ENCODE results near the gene QPRT. TPM values are rescaled to one million over a fixed set of nuclear protein-coding genes. Genes with fewer than 3 reads are reported as not detected.

QPRT gene
- total and polyA plus RNA-seq, 7 experiments from 2014 or later, result 0.54 to 6.5 (median 0.90) TPM

Other genes starting within 250 kb of the QPRT start
- gene BOLA2, start 224.8 kb upstream of the QPRT start, total RNA-seq, result 10 to 100 TPM in 4 of 5 experiments, 1 to 10 TPM in 1; 8.6 to 18.9 (median 11.5) TPM
- gene BOLA2, start 224.8 kb upstream of the QPRT start, polyA plus RNA-seq, result 10 to 100 TPM; 14.0 to 21.2 TPM
- gene SLX1B, start 224.6 kb upstream of the QPRT start, total RNA-seq, result 10 to 100 TPM; 19.6 to 46.5 (median 44.3) TPM
- 10 to 100 TPM in 1 of 2 donors, 1 to 10 TPM in 1; 3.4 to 11.9 TPM for gene SLX1B, start 224.6 kb upstream of the QPRT start, polyA plus RNA-seq
- 1 to 10 TPM; 2.0 to 9.1 (median 6.0) TPM for gene SULT1A4, start 219.3 kb upstream of the QPRT start, total RNA-seq
- gene SULT1A4, start 219.3 kb upstream of the QPRT start, polyA plus RNA-seq, result 1 to 10 TPM in 1 of 2 donors, not detected in 1; 1.4 TPM
- gene NPIPB12, start 172.8 kb upstream of the QPRT start, total RNA-seq, result 100 to 1,000 TPM in 2 of 5 experiments, 10 to 100 TPM in 3; 73.1 to 189 (median 88.3) TPM
- 1 to 10 TPM; 3.7 to 9.5 TPM for gene NPIPB12, start 172.8 kb upstream of the QPRT start, polyA plus RNA-seq
- gene SPN, start 15.9 kb upstream of the QPRT start, total RNA-seq, result 100 to 1,000 TPM in 4 of 5 experiments, 10 to 100 TPM in 1; 79.5 to 333 (median 124) TPM
- gene SPN, start 15.9 kb upstream of the QPRT start, polyA plus RNA-seq, result 100 to 1,000 TPM in 1 of 2 donors, 10 to 100 TPM in 1; 96.0 to 183 TPM
- gene C16orf54, start 66.8 kb downstream of the QPRT start, total RNA-seq, result 100 to 1,000 TPM in 4 of 5 experiments, 10 to 100 TPM in 1; 63.9 to 228 (median 151) TPM
- gene C16orf54, start 66.8 kb downstream of the QPRT start, polyA plus RNA-seq, result 10 to 100 TPM; 43.2 to 44.1 TPM
- not detected for gene ZG16, start 99.1 kb downstream of the QPRT start, total RNA-seq
- not detected for gene ZG16, start 99.1 kb downstream of the QPRT start, polyA plus RNA-seq
- 100 to 1,000 TPM in 1 of 5 experiments, 10 to 100 TPM in 4; 62.5 to 141 (median 81.3) TPM for gene KIF22, start 111.6 kb downstream of the QPRT start, total RNA-seq
- gene KIF22, start 111.6 kb downstream of the QPRT start, polyA plus RNA-seq, result 10 to 100 TPM; 36.9 to 50.7 TPM
- 100 to 1,000 TPM; 192 to 424 (median 259) TPM for gene MAZ, start 127.3 kb downstream of the QPRT start, total RNA-seq
- 10 to 100 TPM; 36.9 to 44.5 TPM for gene MAZ, start 127.3 kb downstream of the QPRT start, polyA plus RNA-seq
- gene PRRT2, start 133.0 kb downstream of the QPRT start, total RNA-seq, result 1 to 10 TPM; 1.9 to 4.6 (median 2.8) TPM
- under 1 TPM in 1 of 2 donors, not detected in 1; 0.07 TPM for gene PRRT2, start 133.0 kb downstream of the QPRT start, polyA plus RNA-seq
- gene PAGR1, start 137.0 kb downstream of the QPRT start, total RNA-seq, result 10 to 100 TPM; 17.5 to 42.0 (median 25.7) TPM
- 10 to 100 TPM; 54.0 to 62.6 TPM for gene PAGR1, start 137.0 kb downstream of the QPRT start, polyA plus RNA-seq
- 100 to 1,000 TPM; 130 to 221 (median 150) TPM for gene MVP, start 141.3 kb downstream of the QPRT start, total RNA-seq
- gene MVP, start 141.3 kb downstream of the QPRT start, polyA plus RNA-seq, result 100 to 1,000 TPM; 118 to 183 TPM
- gene CDIPT, start 184.0 kb downstream of the QPRT start, total RNA-seq, result 10 to 100 TPM; 36.5 to 92.0 (median 69.9) TPM
- gene CDIPT, start 184.0 kb downstream of the QPRT start, polyA plus RNA-seq, result 100 to 1,000 TPM in 1 of 2 donors, 10 to 100 TPM in 1; 96.3 to 127 TPM
- under 1 TPM in 1 of 5 experiments, not detected in 4; 0.19 TPM for gene SEZ6L2, start 220.4 kb downstream of the QPRT start, total RNA-seq
- gene SEZ6L2, start 220.4 kb downstream of the QPRT start, polyA plus RNA-seq, result not detected
- under 1 TPM in 1 of 5 experiments, not detected in 4; 0.27 TPM for gene ASPHD1, start 221.3 kb downstream of the QPRT start, total RNA-seq
- gene ASPHD1, start 221.3 kb downstream of the QPRT start, polyA plus RNA-seq, result not detected
- 10 to 100 TPM; 40.7 to 81.1 (median 45.9) TPM for gene KCTD13, start 247.0 kb downstream of the QPRT start, total RNA-seq
- gene KCTD13, start 247.0 kb downstream of the QPRT start, polyA plus RNA-seq, result 10 to 100 TPM in 1 of 2 donors, 1 to 10 TPM in 1; 8.7 to 15.9 TPM